Esophagus muscularis mucosa (tissue), 4 donors: ENCODE data around the gene AACS. TPM values are rescaled to one million over a fixed set of nuclear protein-coding genes. Genes with fewer than 3 reads are reported as not detected.
"Not testable (repeated sequence)": the region's sequence is repeated elsewhere in the genome, so short reads cannot be mapped to it uniquely, and the experiment has no call there.

Experiments
- DNase-seq: peaks from one replicate; pipeline ENCODE4 v3.0.0-alpha.2; 2017; ENCODE audit errors: extremely low spot score
- H3K27ac ChIP-seq, 4 donors: fragments of 200-600 bp; sonication (generic); replicated peaks in 1 of 4; 1 replicate in 3 of 4; 2 replicates in 1 of 4; pipeline ENCODE4 v1.5.1; 2016 to 2019; ENCODE audit warnings: mild to moderate bottlenecking in 1 of 4
- H3K27me3 ChIP-seq, 4 donors: fragments of 200-600 bp; sonication (generic); one replicate each; pipeline versions ENCODE4 v1.5.1 to v1.6.0; 2016 to 2019
- H3K36me3 ChIP-seq, 4 donors: fragments of 200-600 bp; sonication (generic); one replicate each; pipeline ENCODE4 v1.5.1; 2016 to 2019
- H3K4me1 ChIP-seq, 4 donors: fragments of 200-600 bp; sonication (generic); one replicate each; pipeline ENCODE4 v1.5.1; 2016 to 2019
- H3K4me3 ChIP-seq, 4 donors: fragments of 200-600 bp; sonication (generic); 1 replicate in 2 of 4; 2 replicates in 2 of 4; pipeline ENCODE4 v1.5.1; 2016 to 2019; ENCODE audit warnings: mild to moderate bottlenecking in 4 of 4, moderate library complexity in 1 of 4
- H3K9me3 ChIP-seq, 4 donors: fragments of 200-600 bp; sonication (generic); 1 replicate in 3 of 4; 2 replicates in 1 of 4; pipeline ENCODE4 v1.5.1; 2016 to 2019
- CTCF ChIP-seq, 3 experiments: fragments of 200-600 bp in 2 of 3; fragments of 450-650 bp in 1 of 3; sonication (generic) in 2 of 3; IDR thresholded peaks; one replicate each; pipeline ENCODE4 v1.5.1; 2017 to 2019; ENCODE audit warnings: antibody characterized with exemption in 3 of 3, mild to moderate bottlenecking in 2 of 3, moderate library complexity in 1 of 3
- EP300 ChIP-seq: sonication (generic); formaldehyde crosslinking; IDR thresholded peaks from one replicate; pipeline ENCODE4 v1.6.1; 2017; ENCODE audit warnings: antibody characterized with exemption
- POLR2A ChIP-seq: fragments of 450-650 bp; IDR thresholded peaks from one replicate; pipeline ENCODE4 v1.6.1; 2017; ENCODE audit warnings: antibody characterized with exemption, moderate library complexity, mild to moderate bottlenecking, low read depth
- POLR2AphosphoS5 ChIP-seq, 2 donors: sonication (generic); formaldehyde crosslinking; IDR thresholded peaks; one replicate each; pipeline ENCODE4 v1.6.1; 2017; ENCODE audit warnings: antibody characterized with exemption in 2 of 2
- WGBS: methylation state at CpG from one replicate; pipeline ENCODE4 v1.1.5; 2018; 5-methylcytosine and 5-hydroxymethylcytosine counted together
- intact Hi-C: fragments of 100-400 bp; cut with DNase I; formaldehyde crosslinking; loops from one replicate; pipeline ENCODE4 v1.15.1; 2023
- total RNA-seq, 4 donors: library from RNA; depleted of rRNA; stranded (reverse); fragments of >200 nt; gene quantifications; one replicate each; pipeline versions ENCODE4 v1.1.0 to v1.2.1, GENCODE V29; 2016

AACS gene
- total RNA-seq, 4 donors from 2014 or later, result 10.2 to 16.7 (median 13.9) TPM

DNA sequence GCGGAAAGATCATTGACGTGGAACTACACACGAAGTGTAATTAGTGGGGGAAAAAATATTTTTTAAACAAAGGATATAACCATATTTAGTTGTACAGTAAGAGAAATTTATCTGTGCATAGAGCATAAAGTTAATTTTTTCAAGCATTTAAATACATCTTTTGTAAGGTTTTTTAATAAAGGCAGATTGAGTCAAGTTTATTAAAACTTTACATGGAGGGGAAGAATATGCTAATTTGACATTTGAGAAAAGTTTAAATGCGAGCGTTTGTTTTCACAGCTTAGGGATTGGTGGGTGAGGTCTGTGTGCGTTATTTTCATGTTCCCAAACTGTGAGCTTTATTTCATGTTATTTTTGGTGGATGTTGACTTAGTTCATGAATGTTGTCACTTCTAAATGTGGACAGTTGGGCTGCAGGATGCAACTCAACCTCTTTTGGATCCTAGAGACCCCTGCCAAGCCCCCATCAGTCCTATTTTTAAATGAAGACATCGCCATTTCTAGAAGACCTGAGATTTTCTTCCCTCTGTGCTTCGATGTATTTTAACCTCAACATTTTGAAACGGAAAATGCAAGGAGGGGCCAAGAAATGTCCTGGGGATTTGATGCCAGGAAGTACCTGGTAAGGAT, 39.5 kb upstream of the AACS start:
- Histone ChIP-seq H3K4me3 (no peak overlapping the region), H3K9me3 (no peaks in the 10 kb centered on the region), H3K4me1 (no peaks in the 10 kb centered on the region), H3K27ac (no peak overlapping the region), H3K36me3 (peaks cover 0 to 5% (median 0%) of the 10 kb centered on the region in 4 donors), H3K27me3 (no peaks in the 10 kb centered on the region)
- WGBS, result 87% methylated on average over 9 of the region's 9 CpGs
- TF ChIP-seq CTCF (IDR thresholded peaks at IDR 0.05), result no peak
- no peak for TF ChIP-seq EP300
- no peak for TF ChIP-seq POLR2A
- no peak for TF ChIP-seq POLR2AphosphoS5 (IDR thresholded peaks at IDR 0.05)
- no peak for DNase-seq
- intact Hi-C loops, result no loop called here

GRCh38 chr12:125028106-125028505, 37.1 kb upstream of the AACS start:
- WGBS, result 96% methylated on average over 8 of the region's 8 CpGs
- no peak overlapping the region for H3K27ac ChIP-seq
- no peak overlapping the region for H3K4me3 ChIP-seq
- no peaks in the 10 kb centered on the region for H3K9me3 ChIP-seq
- intact Hi-C loops, result no loop called here
- H3K36me3 ChIP-seq, result peaks cover 0 to 5% (median 0%) of the 10 kb centered on the region in 4 donors
- TF ChIP-seq POLR2A (no peak), CTCF (IDR thresholded peaks at IDR 0.05) (no peak), POLR2AphosphoS5 (IDR thresholded peaks at IDR 0.05) (no peak), EP300 (no peak)
- no peak for DNase-seq
- no peaks in the 10 kb centered on the region for H3K27me3 ChIP-seq
- no peaks in the 10 kb centered on the region for H3K4me1 ChIP-seq

- WGBS, result 95% methylated on average over 7 of the region's 7 CpGs
- peaks cover 0 to 5% (median 0%) of the 10 kb centered on the region in 4 donors for H3K36me3 ChIP-seq
- no peak for TF ChIP-seq CTCF (IDR thresholded peaks at IDR 0.05)
- intact Hi-C loops, result no loop called here
- H3K4me3 ChIP-seq, result no peak overlapping the region
- no peak overlapping the region for H3K27ac ChIP-seq
- H3K9me3 ChIP-seq, result no peaks in the 10 kb centered on the region
- DNase-seq, result no peak
- no peaks in the 10 kb centered on the region for H3K4me1 ChIP-seq
- no peaks in the 10 kb centered on the region for H3K27me3 ChIP-seq
These were observed 35.4 kb upstream of the AACS start for GRCh38 chr12:125029761-125030358.

GRCh38 chr12:125031471-125031870, 33.8 kb upstream of the AACS start:
- DNase-seq, H3K27ac ChIP-seq, H3K27me3 ChIP-seq, H3K9me3 ChIP-seq, H3K4me3 ChIP-seq, H3K36me3 ChIP-seq, H3K4me1 ChIP-seq, intact Hi-C loops: not testable (repeated sequence)
- WGBS, result 90% methylated on average over 8 of the region's 9 CpGs

DNA sequence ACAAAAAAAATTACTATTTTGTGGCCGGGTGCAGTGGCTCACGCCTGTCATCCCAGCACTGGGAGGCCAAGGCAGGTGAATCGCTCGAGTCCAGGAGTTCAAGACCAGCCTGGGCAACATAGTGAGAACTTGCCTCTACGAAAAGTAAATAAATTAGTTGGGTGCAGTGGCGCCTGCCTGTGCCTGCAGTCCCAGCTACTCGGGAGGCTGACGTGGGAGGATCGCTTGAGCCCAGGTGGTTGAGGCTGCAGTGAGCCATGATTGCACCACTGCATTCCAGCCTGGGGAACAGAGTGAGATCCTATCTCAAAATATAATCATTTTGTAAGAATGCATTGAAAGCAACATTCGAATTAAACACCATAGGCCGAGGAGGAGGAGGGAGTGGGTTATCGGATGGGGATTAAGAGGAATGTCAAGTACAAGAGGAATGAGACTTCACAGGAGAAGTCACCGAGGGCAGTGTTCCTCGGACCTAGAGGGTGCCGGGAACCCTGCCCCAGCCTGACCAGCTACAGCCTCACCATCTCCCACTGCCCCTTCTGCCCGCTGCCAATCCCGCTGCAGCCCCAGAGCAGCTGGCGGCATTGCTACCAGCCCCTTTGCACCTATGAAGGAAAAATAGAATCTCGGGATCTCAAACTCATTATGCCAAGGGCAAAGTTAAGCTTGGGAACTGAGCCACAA, 32.6 kb upstream of the AACS start:
- no peaks in the 10 kb centered on the region for H3K4me1 ChIP-seq
- no peak for TF ChIP-seq CTCF (IDR thresholded peaks at IDR 0.05)
- TF ChIP-seq EP300, result no peak
- no peak for TF ChIP-seq POLR2AphosphoS5 (IDR thresholded peaks at IDR 0.05)
- no peak for TF ChIP-seq POLR2A
- no peak overlapping the region for H3K4me3 ChIP-seq
- no peaks in the 10 kb centered on the region for H3K36me3 ChIP-seq
- intact Hi-C loops, result no loop called here
- WGBS, result 91% methylated on average over 19 of the region's 19 CpGs
- H3K27me3 ChIP-seq, result no peaks in the 10 kb centered on the region
- H3K27ac ChIP-seq, result no peak overlapping the region
- DNase-seq, result no peak
- no peaks in the 10 kb centered on the region for H3K9me3 ChIP-seq
